Measurements from ENCODE around the gene GABARAP. TPM values are rescaled to one million over a fixed set of nuclear protein-coding genes. Genes with fewer than 3 reads are reported as not detected.
A peak's percentile ranks its signal among the peaks of the same experiment; 100 is the strongest.

GABARAP gene
- total and polyA plus RNA-seq, 12 donors: 440 to 733 (median 517) TPM

- intact Hi-C loops (cut with DNase I): loop anchor here in 1 of 10 donors (5.0 kb wide), 1 partner anchor 46 kb away; the partner anchor contains the start of gene EIF5A
- Histone ChIP-seq H3K9me3 (no peaks in the 10 kb centered on the region), H3K36me3 (peaks cover 0 to 40% (median 24%) of the 10 kb centered on the region in 9 donors), H3K4me1 (peaks cover 7 to 41% (median 29%) of the 10 kb centered on the region in 9 donors), H3K27ac (peak overlapping the region in 4 of 10 donors; percentile 11 to 65 (median 20)), H3K27me3 (peaks cover 14 to 57% (median 46%) of the 10 kb centered on the region in 7 donors), H3K4me3 (peak overlapping the region; percentile 35 to 61 (median 52))
- ATAC-seq (peak; percentile 43 to 71 (median 60)), DNase-seq (no peak)
- TF ChIP-seq CTCF (IDR thresholded peaks at IDR 0.05): no peak
- WGBS, 2 donors: 6 to 9% methylated on average over 53 to 54 of the region's 54 CpGs
Measured at GRCh38 chr17:7260651-7261378, 18.6 kb upstream of the GABARAP start.

- H3K4me3 ChIP-seq: no peak overlapping the region
- intact Hi-C loops (cut with DNase I): loop anchor here in 1 of 10 donors (5.0 kb wide), 1 partner anchor 47 kb away; the partner anchor contains the start of gene EIF5A
- TF ChIP-seq CTCF (IDR thresholded peaks at IDR 0.05): no peak
- H3K27ac ChIP-seq: no peak overlapping the region
- peaks cover 0 to 47% (median 30%) of the 10 kb centered on the region in 9 donors for H3K36me3 ChIP-seq
- peak in 4 of 8 donors; percentile 7 to 25 (median 13) for ATAC-seq
- DNase-seq: no peak
- WGBS, 2 donors: 89 to 92% methylated on average over 4 of the region's 4 CpGs
- H3K27me3 ChIP-seq: peaks cover 14 to 51% (median 42%) of the 10 kb centered on the region in 7 donors
- H3K4me1 ChIP-seq: peaks cover 7 to 41% (median 29%) of the 10 kb centered on the region in 9 donors
- H3K9me3 ChIP-seq: no peaks in the 10 kb centered on the region
Measured at GRCh38 chr17:7260151-7260550, 17.9 kb upstream of the GABARAP start.

- no peak for ATAC-seq
- Histone ChIP-seq H3K36me3 (peaks cover 0 to 53% (median 37%) of the 10 kb centered on the region in 9 donors), H3K27me3 (peaks cover 14 to 44% (median 38%) of the 10 kb centered on the region in 7 donors), H3K4me3 (no peak overlapping the region), H3K27ac (no peak overlapping the region), H3K4me1 (peaks cover 7 to 41% (median 29%) of the 10 kb centered on the region in 9 donors), H3K9me3 (no peaks in the 10 kb centered on the region)
- intact Hi-C loops (cut with DNase I): loop anchor here in 2 of 10 donors (10.0 kb wide), 2 partner anchors 305 to 315 kb away; partner anchors contain the start of genes CD68 (in 1 of the 2) and SENP3 (in 1 of the 2)
- DNase-seq: no peak
- TF ChIP-seq CTCF (IDR thresholded peaks at IDR 0.05): no peak
- 93 to 97% methylated on average over 6 of the region's 6 CpGs for WGBS, 2 donors
Measured at GRCh38 chr17:7259555-7259889, 17.3 kb upstream of the GABARAP start.

GRCh38 chr17:7258731-7259554 is 16.7 kb upstream of the GABARAP start:
- peak in 1 of 8 donors; percentile 20 for ATAC-seq
- TF ChIP-seq CTCF (IDR thresholded peaks at IDR 0.05): no peak
- Histone ChIP-seq H3K4me1 (peaks cover 7 to 41% (median 29%) of the 10 kb centered on the region in 9 donors), H3K27ac (no peak overlapping the region), H3K27me3 (peaks cover 14 to 38% (median 35%) of the 10 kb centered on the region in 7 donors), H3K9me3 (no peaks in the 10 kb centered on the region), H3K36me3 (peaks cover 0 to 59% (median 42%) of the 10 kb centered on the region in 9 donors), H3K4me3 (no peak overlapping the region)
- WGBS, 2 donors: 89 to 96% methylated on average over 7 of the region's 7 CpGs
- DNase-seq: no peak
- intact Hi-C loops (cut with DNase I): loop anchor here in 2 of 10 donors (10.0 kb wide), 2 partner anchors 306 to 316 kb away; partner anchors contain the start of genes CD68 (in 1 of the 2) and SENP3 (in 1 of the 2)

All from heart right ventricle (tissue), 16 donors.